A673 (cell line): ENCODE measurements around the gene ARHGEF40. TPM values are rescaled to one million over a fixed set of nuclear protein-coding genes. Genes with fewer than 3 reads are reported as not detected.

Source experiments
- BruUV-seq: library from RNA; stranded (reverse); fragments of 400-500 nt; replicated peaks from 2 replicates; lab custom pipeline; 2021; lab: Mats Ljungman, UMichigan
- CTCF ChIA-PET: fragments of 300-600 bp; sonication (Branson Sonifier 250); formaldehyde crosslinking; loops from one replicate; lab custom pipeline; 2022; ENCODE audit warnings: antibody characterized with exemption; lab: Charles Lee
- POLR2A ChIA-PET: fragments of 300-600 bp; sonication (Branson Sonifier 250); formaldehyde crosslinking; loops from one replicate; lab custom pipeline; 2022; ENCODE audit warnings: antibody characterized with exemption; ENCODE audit not compliant: low non-redundant PET; lab: Charles Lee
- DNase-seq: peaks from one replicate; pipeline ENCODE4 v3.0.0-alpha.2; 2015; ENCODE audit warnings: low spot score
- H3K27ac ChIP-seq: fragments of 200-600 bp; sonication (generic); 2 replicates; pipeline ENCODE4 v1.5.1; 2016; ENCODE audit warnings: mixed run types, low read depth, mild to moderate bottlenecking, mixed read lengths, antibody characterized with exemption, low read length; ENCODE audit not compliant: poor library complexity, severe bottlenecking
- H3K27me3 ChIP-seq: fragments of 200-600 bp; sonication (generic); replicated peaks from 2 replicates; pipeline ENCODE4 v1.6.1; 2017; ENCODE audit warnings: mixed run types, low read depth, mild to moderate bottlenecking, mixed read lengths, antibody characterized with exemption, low read length; ENCODE audit not compliant: insufficient read depth, poor library complexity
- H3K36me3 ChIP-seq: fragments of 200-600 bp; sonication (generic); 2 replicates; pipeline ENCODE4 v1.6.1; 2016; ENCODE audit warnings: mixed run types, mild to moderate bottlenecking, mixed read lengths, antibody characterized with exemption, low read length; ENCODE audit not compliant: insufficient read depth, poor library complexity, severe bottlenecking
- H3K4me1 ChIP-seq: fragments of 200-600 bp; sonication (generic); 2 replicates; pipeline ENCODE4 v1.6.1; 2017; ENCODE audit warnings: mixed run types, mild to moderate bottlenecking, mixed read lengths, antibody characterized with exemption, low read length; ENCODE audit not compliant: insufficient read depth, poor library complexity, severe bottlenecking
- H3K4me3 ChIP-seq: fragments of 200-600 bp; sonication (generic); 2 replicates; pipeline ENCODE4 v1.5.1; 2016; ENCODE audit warnings: low read depth, mixed run types, mild to moderate bottlenecking, mixed read lengths, low read length; ENCODE audit not compliant: poor library complexity, severe bottlenecking
- H3K9me3 ChIP-seq: fragments of 200-600 bp; sonication (generic); 2 replicates; pipeline ENCODE4 v1.6.1; 2016; ENCODE audit warnings: mixed run types, low read depth, mild to moderate bottlenecking, mixed read lengths, antibody characterized with exemption, low read length; ENCODE audit not compliant: poor library complexity, severe bottlenecking
- EZH2 ChIP-seq: fragments of 200-600 bp; sonication (generic); IDR thresholded peaks from 2 replicates; pipeline ENCODE4 v1.6.1; 2017; ENCODE audit warnings: borderline replicate concordance, low read depth, mild to moderate bottlenecking, mixed read lengths, antibody characterized with exemption, low read length; ENCODE audit not compliant: poor library complexity, severe bottlenecking
- intact Hi-C: fragments of 100-400 bp; cut with micrococcal nuclease; formaldehyde crosslinking; loops from one replicate; pipeline ENCODE4 v1.10.0; 2022; ENCODE audit not compliant: unreplicated experiment
- total RNA-seq: library from RNA; stranded (reverse); gene quantifications from 2 replicates; pipeline ENCODE4 v1.2.3, GENCODE V29; 2021
- TF ChIP-seq, protein P1 (sequence below): fragments of 300-800, 200-600 bp; sonication (generic); conservative IDR thresholded peaks from 2 replicates; pipeline ENCODE4 v1.5.1; 2017; ENCODE audit warnings: low read depth, mild to moderate bottlenecking, antibody characterized with exemption, low read length, moderate library complexity, mixed read lengths

The ARHGEF40 gene
- total RNA-seq, 1 experiment from 2014 or later = 89.6 TPM

DNA sequence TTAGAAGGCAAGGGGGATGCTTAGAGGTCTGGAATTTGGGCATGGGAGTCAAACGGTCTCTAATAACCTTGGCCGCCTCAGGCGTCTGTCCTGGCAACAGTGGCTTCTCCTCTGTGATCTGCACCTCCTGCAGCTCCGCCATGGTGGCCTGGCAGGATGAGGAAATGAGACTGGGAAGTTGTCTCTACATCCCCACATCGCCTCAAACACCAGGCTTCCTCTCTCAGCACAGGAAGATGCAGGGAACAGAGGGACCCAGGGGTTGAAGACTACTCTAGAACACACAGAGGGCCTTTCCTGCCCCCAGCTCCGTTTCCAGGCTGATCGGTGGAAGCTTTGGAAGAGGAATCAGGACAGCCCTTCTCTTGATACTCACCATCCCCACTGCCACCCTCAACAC, 46.9 kb upstream of the ARHGEF40 start:
- no peak for TF ChIP-seq EZH2
- TF ChIP-seq, protein P1, sequence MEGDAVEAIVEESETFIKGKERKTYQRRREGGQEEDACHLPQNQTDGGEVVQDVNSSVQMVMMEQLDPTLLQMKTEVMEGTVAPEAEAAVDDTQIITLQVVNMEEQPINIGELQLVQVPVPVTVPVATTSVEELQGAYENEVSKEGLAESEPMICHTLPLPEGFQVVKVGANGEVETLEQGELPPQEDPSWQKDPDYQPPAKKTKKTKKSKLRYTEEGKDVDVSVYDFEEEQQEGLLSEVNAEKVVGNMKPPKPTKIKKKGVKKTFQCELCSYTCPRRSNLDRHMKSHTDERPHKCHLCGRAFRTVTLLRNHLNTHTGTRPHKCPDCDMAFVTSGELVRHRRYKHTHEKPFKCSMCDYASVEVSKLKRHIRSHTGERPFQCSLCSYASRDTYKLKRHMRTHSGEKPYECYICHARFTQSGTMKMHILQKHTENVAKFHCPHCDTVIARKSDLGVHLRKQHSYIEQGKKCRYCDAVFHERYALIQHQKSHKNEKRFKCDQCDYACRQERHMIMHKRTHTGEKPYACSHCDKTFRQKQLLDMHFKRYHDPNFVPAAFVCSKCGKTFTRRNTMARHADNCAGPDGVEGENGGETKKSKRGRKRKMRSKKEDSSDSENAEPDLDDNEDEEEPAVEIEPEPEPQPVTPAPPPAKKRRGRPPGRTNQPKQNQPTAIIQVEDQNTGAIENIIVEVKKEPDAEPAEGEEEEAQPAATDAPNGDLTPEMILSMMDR = no peak
- Histone ChIP-seq H3K27ac (no peak overlapping the region), H3K9me3 (no peaks in the 10 kb centered on the region), H3K4me3 (no peak overlapping the region), H3K36me3 (no peaks in the 10 kb centered on the region), H3K27me3 (no peaks in the 10 kb centered on the region), H3K4me1 (peaks cover 5% of the 10 kb centered on the region)
- CTCF ChIA-PET = interaction anchor here (2.6 kb wide), 1 partner anchor 8 kb away, joined by 7 read pairs; no protein-coding TSS in a partner anchor
- intact Hi-C loops = no loop called here
- BruUV-seq = no TSS peak
- POLR2A ChIA-PET = no interaction called here
- no peak for DNase-seq

DNA sequence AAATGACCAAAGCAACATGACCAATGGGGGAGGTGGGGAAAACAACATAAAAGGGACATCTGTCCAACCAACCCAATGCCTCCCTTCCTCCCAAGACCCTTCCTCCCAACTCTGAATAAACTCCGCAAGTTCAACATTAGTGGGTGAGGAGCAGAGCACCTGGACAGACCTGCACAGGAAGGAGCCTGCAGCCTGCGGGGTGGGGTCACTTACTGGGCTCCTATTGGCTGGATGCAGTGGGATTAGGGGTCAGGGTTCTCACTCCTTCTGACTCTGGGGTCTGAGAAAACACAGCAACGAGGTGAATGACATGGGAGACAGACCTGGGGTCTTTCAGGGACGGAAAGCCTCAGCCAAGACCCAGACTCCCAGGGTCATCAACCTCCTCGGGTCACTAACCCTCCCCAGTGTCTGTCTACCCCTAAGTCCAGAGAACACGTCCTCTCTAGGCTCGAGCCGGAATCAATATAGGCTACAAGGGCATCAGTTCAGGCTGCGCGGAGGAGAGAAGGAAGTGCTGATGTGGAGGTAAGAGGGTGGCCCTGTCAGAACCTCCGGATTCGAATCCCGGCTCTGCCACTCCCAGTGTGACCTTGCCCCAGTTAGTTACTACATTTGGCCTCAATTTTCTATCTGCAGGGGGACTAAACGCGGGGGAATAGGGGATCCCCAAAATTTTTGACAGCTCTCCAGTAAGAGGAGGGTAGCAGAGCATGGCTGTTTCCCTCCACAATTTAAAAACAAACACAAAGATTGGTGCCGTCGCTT, 46.1 kb upstream of the ARHGEF40 start:
- no TSS peak for BruUV-seq
- POLR2A ChIA-PET = no interaction called here
- Histone ChIP-seq H3K4me1 (peaks cover 5% of the 10 kb centered on the region), H3K4me3 (peak overlapping the region; percentile 73), H3K9me3 (no peaks in the 10 kb centered on the region), H3K27me3 (no peaks in the 10 kb centered on the region), H3K36me3 (no peaks in the 10 kb centered on the region), H3K27ac (no peak overlapping the region)
- DNase-seq = no peak
- intact Hi-C loops = no loop called here
- TF ChIP-seq, protein P1 = no peak
- TF ChIP-seq EZH2 = no peak
- CTCF ChIA-PET = interaction anchor here (2.6 kb wide), 1 partner anchor 9 kb away, joined by 7 read pairs; no protein-coding TSS in a partner anchor

DNA sequence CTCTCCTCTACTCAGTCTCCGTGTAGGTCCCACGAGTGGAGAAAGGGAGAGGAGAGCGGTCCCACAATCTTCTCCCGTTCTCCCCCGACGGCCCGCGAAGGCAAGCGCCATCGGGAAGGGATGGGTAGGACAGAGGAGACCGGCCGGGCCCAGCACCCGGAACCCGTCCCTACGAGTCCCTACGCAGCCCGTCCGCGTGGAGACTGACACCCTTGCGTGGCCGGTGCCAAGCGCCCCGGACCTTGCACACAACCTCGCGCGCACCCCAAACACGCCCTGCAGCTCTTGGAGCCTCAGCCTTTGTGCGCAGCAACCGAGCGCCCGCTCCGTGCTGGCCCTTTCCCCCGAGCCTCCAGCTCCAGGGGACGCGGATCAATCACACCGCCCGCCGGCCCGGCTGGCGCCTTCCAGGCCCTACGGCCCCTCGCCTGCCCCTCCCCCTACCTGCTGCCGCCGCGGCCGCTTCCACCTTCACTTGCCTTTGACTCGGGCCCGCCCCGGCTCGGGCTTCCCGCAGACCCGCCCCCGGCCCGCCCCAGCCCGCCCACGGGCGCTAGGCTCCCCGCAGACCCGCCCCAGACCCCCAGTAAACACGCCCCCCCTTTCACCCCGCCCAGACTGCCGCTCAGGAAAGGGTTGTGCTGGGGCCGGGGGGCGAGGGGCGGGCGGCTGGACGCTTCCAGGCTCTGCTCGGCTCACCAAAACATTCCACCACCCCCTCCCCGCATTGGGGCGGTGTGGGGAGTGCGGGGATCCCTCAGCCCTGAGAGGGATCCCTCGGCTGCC, 45.3 kb upstream of the ARHGEF40 start, which contains the start of gene NDRG2:
NDRG2 (minus strand) TSS at position 477 of the 786 bp plus-strand sequence. CDS start 1,746 bp downstream, outside the sequence.
- CTCF ChIA-PET = interaction anchor here (2.6 kb wide), 1 partner anchor 10 kb away, joined by 7 read pairs; no protein-coding TSS in a partner anchor
- DNase-seq = peak; percentile 52
- POLR2A ChIA-PET = no interaction called here
- no TSS peak for BruUV-seq
- H3K36me3 ChIP-seq = no peaks in the 10 kb centered on the region
- no peaks in the 10 kb centered on the region for H3K27me3 ChIP-seq
- no peak within 1 kb of the TSS for H3K27ac ChIP-seq
- TF ChIP-seq, protein P1 = no peak
- TF ChIP-seq EZH2 = no peak
- intact Hi-C loops = no loop called here
- peaks cover 5% of the 10 kb centered on the region for H3K4me1 ChIP-seq
- H3K4me3 ChIP-seq = peak within 1 kb of the TSS; percentile 73
- H3K9me3 ChIP-seq = no peaks in the 10 kb centered on the region
